HG03060 (cell line): ENCODE data around the gene ALOX12B.
"Not testable (repeated sequence)": the region's sequence is repeated elsewhere in the genome, so short reads cannot be mapped to it uniquely, and the experiment has no call there.

ENCODE experiments used
- ATAC-seq: cut with Tn5 transposase; IDR thresholded peaks from one replicate; pipeline ENCODE4 v1.9.1; 2021; ENCODE audit warnings: low read depth, moderate number of reproducible peaks; ENCODE audit not compliant: unreplicated experiment

Gene ALOX12B

DNA sequence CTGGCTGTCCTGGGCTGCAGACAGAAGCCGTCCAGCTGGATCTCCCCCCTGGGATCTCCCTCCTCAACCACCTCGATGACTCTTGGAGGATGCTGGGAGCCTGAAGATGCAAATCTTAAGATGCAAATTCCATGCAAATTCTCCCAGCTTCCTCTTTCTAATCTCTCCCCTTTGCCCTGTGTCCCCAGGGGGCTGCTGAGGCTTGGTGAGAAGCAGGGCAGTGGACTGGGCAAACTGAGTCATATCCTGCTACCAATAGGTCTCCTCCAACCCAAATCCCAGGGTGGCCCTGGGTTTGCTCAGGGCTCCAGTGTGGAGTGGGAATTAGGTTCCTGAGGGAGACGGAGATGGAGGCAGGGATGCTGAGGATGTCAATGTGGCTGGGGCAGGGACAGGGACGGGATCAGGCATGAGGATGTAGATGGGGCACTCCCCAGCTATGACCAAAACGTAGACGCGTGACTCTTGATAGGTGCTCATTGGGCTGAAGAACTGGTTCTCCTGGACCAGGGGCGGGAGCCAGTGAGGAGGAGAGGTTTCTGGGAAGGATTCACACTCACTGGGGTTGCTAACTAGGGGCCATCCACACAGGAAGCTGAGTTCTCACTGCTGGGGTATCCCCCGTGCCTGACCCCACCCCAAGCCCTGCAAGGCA is 3.6 kb upstream of the ALOX12B start:
- peak; percentile 76 for ATAC-seq

DNA sequence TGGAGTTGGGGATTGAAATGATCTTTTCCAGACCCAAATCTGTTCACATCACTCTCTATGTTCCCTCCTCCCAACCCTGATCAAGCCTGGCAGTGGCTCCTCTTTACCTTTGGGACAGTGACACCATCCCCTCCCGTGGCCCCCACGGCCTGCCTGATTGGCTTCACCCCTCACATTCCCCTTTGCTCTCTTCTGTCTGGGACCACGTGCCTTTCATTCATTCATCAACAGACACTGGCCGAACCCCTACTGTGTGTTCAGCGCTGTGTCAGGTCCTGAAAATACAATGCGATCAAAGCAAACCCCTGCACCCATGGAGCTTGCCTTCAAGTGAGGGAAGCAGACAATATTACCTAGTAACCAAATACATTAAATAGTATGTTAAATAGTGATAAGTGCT is 2.2 kb upstream of the ALOX12B start:
- no peak for ATAC-seq

DNA sequence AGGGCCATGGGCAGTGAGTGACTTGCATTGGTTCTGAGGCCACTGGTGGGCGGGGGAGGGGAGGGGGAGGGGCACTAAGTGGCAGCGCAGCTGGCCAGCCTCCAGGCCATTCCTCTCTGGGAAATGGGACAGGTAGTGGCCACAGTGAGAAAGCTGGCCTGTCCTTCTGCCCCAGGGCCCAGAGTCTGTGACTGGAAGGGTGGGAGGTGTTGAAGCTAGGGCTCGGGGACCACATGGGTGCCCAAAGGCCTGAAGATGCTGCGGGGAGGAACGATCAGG is 375 bp upstream of the ALOX12B start:
- no peak for ATAC-seq

DNA sequence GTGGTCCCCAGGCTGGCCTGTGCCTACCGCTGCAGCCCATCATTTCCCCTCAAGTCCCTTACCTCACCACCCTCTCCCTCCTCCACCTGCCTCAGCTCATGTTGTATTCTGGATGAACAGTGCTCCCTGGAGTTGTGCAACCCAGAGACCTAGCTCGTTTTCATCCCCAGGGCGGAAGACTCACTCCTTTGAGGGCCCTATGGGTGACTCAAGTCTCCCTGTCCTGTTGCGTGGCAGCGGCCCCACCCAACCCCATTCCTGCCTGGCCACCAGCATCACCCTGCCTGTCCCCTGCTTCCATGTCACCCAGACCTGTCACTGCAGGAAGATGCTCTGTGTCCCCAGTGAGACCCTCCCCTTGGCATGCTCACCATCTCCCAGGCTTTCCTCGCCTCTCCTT is 3.3 kb downstream of the ALOX12B start:
- no peak for ATAC-seq

DNA sequence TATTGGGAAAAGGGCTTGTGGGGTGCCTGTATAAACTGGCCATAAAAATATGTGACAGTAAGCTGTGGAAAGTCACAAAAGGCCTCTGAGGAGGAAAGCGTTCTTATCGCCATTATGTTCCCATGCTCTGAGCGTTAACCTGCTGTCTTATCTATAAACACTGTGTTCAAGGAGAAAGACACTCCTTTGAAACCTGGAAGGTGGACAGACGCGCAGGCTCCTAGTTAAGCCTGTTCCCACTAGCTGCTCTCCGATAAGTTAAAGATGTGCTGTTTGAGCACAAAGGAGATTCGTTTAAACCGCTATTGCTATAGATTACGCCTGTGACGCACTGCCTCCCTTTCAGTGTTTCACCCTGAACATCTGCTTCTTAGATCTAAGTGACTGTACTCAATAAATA is 5.2 kb downstream of the ALOX12B start:
- no peak for ATAC-seq

DNA sequence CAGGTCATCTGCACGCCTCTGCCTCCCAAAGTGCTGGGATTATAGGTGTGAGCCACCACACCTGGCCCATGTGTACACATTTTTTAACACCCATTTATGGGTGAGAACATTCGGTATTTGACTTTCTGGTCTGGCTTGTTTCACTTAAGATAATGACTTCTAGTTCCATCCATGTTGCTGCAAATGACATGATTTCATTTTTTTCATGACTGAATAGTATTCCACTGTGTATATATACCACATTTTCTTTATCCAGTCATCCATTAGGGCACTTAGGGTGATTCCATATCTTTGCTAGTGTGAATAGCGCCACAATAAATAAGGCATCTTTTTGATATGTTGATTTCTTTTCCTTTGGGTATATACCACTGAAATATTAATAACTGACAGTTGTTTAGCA is 5.6 kb downstream of the ALOX12B start:
- no peak for ATAC-seq

DNA sequence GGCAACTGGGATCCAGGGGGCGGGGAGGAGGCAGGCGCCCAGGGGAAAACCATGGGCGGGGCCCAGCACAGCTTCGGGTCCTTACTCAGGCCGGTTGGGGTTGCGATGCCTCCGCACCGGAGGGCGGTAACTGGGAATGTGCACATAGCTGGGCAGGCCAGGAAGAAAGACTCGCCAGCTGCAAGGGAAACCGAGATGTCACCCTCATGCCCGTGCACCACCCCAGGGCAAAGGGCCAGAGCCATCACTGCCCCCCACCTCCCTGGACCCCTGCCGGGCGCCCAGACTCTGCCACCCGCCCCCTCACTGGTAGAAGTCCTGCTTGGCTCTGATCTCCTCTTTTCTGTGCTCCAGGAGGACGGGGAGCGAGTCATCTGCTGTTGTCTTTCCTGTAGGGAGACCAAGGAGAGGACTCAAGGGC is 6.7 kb downstream of the ALOX12B start:
- no peak for ATAC-seq

DNA sequence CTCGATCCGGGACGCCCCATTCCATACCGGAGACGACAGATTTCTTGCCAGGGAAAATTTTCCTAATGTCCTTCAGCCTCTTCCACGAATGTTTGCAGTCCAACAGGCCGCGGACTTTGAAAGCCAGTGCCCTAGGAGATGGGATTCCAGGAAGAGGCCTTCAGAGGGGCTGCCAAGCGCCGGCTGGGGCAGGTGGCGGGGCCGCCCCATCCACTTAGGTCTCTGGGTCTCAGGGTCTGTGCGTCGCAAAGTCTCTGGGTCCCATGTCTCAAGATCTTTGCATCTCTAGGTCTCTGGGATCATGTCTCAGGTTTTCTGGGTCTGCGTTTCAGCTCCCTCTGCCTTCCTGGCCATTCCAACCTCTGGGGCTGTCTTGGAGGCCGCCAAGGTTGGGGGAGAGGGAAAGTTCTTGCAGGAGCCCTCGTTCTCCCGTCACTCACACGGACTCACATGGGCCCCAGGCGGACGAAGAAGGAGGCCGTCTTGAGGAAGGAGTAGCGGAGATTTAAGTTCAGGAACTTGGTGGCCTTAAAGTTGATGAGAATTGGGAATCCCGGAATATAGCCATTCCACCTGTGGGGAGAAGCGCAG is 7.2 kb downstream of the ALOX12B start:
- ATAC-seq = no peak

DNA sequence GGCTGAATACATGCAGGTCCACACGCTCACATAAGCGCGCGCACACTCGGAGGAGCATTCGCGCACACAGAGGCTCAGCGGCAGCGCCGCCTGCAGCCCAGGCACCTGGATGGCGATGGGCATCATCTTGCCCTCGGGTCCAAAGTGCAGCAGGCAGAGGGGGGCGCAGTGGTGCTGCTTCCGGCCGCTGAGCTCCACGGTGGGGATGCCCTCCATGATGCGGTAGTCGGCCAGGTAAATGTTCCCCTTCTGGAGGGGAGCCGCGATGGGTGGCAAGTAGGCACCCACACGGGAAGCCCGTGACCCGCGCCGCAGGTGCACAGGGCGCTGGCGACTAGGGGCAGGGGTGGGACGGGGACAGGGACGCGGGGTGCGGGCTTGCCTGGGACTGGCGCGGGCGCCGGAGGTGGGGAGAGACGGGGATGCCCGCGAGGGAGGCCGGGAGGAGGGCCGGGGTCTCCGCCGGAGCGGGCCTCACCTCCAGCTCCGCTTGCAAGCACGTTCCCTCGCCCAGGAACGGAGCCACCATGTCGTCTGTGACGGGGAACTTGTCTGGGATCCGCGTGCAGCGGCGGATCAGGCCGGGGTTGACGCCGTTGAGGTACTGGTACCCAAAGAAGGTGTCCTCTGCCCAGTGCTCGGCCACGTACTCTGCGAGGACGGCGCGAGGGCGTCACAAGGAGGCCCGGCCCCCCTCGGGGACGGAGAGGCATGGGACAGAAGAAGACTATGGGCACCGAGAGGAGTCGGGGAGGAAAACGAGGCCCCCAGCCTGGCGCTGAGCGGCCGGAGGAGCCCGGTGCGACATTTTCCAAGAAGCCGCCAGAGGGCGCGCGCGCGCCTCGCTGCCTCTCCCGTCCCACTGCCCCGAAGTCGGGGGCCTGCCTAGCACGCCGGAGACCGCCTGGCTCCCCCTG is 8.0 kb downstream of the ALOX12B start:
- ATAC-seq = no peak

DNA sequence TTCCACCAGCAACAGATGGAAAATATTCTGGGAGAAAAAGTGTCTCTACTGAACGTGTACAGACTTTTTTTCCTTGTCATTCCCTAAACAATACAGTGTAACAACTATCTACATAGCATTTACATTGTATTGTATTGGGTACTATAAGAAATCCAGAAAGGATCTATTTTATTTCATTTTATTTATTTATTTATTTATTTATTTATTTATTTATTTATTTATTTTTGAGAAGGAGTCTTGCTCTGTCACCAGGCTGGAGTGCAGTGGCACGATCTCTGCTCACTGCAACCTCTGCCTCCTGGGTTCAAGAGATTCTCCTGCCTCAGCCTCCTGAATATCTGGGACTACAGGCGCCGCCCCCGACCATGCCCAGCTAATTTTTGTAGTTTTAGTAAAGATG is 9.6 kb downstream of the ALOX12B start:
- not testable (repeated sequence) for ATAC-seq

DNA sequence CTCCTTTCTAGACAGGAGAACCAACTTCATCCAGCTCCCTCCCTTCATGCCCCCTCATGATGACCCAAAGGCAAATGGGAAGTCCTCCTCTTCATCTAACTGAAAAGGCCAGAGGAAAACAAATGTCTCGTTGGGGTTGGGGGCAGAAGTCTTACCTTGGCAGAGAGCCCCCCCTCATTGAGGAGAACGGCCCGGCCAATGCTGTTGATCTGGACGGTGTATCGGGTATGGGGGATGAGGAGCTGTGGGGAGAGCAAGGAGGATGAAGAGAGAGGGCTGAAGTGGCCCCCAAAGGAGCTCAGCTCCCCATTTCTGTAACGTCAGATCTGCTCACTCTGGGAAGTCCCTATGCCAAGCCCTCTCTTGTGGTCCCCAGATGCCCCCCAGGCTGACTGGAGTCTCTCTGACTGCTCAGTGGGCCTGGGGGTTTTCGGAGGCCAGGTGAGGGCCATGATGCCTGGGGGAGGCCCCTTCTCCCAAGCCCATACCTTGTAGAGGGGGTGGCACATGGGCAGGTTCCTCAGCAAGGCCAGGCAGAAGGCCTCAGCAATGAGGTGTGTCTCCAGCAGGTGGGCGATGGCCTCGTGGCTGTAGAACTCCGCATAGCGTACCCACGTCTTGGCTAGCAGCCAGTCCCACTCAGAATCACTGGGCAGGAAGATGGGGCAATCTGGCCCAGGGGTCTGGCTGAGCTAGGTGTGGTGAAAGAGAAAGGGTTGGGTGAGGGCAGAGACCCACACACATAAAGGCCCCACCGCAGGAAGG is 10.8 kb downstream of the ALOX12B start:
- no peak for ATAC-seq

DNA sequence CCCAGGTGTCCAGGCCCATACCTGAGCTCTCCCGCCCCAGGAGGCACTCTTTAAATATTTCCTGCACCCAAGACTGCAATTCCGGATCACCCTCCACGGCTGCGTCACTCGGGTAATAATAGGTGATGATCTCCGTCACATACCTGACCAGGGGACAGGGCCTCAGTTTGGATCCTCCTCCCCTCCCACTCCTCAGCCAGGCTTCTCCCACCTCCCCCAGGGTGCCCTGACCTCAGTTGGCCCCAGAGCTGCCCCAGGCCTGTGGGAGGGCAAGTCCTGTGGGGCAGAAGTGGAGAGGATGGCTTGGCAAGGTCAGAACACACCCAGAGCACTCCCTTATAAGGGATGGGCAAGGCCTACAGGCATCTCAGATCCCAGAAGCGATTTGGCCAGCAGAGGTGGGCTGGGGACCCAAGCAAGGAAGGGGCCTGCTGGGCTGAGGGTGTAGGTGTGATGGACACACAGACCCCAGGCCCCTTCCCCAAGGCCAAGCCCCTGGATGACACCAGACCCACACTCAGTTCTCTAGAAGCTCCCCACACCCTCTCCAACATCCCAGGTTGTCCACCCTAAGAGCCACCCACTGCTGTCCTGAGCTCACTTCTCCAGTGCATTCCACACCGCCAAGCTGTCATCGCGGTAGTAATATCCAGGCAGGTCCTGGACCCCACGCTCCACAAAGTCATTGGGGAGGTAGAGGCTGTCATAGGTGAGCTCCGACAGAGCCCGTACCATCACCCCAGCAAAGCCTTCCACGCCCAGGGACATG is 11.8 kb downstream of the ALOX12B start:
- ATAC-seq = no peak

DNA sequence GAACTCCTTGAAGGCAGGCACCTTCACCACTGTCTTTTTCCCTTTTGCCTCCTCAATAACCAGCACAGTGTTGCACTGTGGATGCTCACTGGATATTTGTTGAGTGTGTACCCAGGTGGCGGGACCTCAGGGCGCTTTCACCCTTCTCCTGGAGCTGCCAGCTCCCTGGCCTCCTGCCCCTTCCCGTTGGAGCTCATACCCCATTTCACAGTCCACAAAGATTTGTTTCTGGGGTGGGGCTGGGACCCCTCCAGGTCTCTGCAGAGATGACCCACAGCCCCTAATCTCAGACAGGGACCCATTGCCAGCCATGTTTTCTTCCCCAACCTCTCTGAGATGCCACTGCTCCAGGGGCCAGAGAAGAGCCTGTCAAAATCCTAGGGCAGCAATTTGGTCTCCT is 12.4 kb downstream of the ALOX12B start:
- no peak for ATAC-seq

DNA sequence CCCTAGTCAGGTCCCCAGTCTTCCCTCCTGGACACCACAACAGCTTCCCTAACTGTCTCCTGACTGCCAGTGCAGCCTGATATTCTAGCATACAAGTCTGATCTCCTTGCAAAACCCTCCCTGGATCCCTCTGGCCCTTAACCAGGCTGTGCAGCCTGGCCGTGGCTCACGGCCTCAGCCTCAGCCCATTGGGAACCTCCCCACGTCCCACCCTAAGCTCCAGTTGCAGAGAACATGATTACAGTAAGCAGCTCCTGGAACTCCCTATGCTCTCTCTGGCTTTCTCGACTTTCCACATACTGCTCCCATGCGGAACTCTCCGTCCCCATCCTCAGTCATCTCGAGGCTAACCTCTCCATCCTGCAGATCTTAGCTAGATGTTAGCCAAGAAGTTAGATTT is 13.0 kb downstream of the ALOX12B start:
- ATAC-seq = no peak

DNA sequence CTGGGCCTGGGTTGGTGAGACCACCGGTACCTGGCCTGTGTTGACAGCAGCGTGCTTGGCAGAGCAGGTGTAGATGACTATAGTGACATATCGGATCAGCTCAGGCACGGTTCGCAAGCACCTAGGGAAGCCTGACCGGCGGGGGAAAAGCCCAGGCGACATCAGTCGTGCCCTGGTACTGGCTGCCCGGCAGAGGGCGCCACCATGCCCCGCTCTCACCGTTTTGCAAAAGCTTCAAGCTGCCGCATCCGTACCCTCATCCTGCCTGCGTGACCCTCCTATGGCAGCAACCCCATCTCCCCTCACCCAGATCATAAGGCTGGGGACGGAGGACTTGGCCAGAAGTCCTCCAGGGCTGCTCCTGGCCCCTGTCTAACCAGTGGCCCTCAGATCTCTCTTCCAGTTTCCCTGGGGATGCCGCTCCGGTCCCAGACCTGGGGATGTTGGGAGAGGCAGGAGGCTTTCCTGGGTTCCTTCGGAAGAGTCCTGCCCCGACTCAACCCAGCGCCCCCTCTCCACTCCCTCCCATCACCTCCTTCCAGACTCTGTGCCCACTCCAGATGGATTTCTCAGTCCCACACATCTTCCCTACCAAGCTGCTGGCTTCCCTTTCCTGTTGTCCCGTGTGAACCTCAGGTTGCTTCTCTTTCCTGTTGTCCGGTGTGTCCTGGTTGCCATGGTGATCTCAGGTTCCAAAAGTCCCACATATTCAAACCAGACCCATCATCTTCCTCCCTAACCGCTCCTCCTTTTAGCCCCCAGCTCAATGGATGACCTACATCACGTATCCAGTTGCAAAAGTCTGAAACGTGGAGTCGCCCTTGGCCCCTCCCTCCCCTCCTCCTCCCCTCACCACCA is 13.7 kb downstream of the ALOX12B start:
- no peak for ATAC-seq

DNA sequence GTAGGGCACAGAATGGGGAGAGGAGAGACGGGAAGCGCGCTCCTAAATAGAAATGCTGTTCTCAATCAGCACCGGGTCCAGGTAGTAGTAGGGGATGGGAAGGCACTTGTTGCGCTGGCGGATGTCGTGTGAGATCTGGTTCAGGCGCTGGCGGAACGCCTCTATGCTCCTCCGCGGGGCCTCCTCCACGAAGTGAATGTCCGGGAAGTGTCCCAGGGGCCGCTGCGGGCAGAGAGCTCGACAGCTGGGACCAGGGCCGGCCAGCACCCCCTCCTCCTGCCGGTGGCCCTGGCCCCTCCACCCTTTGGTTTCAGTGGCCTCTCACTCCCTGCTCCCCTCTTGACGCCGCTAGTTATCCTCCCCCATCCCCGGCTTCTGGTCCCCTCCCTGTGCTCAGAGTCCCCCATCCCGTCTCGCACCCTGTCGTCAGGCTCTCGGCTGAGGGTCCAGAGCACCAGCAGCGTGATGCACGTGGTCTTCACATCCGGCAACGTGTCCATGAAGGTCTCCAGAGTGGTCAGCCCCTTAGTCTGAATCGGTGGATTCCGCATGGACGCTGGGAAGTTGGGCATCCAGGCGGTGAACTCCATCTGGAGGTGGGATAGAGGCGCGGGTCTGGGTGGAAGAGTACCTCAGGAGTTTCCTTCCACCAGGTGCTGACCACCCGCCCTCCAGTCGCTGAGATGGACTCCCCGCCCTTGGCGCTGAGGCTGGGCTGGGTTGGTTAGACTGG is 14.6 kb downstream of the ALOX12B start:
- ATAC-seq = no peak

DNA sequence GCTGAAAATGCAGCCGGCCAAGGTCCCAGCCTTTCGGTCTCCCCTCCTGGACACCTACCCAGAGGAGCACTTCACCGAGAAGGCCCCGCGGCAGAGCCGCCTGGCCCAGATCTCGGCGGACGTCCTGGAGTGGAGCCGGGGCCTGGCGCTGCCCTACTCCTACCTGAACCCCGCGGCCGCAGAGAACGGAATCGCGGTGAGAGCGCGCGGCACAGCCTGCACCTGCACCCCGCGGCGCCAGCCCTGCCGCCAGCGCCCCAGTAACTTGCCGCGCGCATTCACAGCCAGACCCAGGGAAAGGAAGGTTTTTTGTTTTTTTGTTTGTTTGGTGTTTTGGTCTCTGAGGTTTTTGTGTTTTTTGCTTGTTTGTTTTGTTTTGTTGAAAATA is 15.2 kb downstream of the ALOX12B start:
- ATAC-seq = no peak

DNA sequence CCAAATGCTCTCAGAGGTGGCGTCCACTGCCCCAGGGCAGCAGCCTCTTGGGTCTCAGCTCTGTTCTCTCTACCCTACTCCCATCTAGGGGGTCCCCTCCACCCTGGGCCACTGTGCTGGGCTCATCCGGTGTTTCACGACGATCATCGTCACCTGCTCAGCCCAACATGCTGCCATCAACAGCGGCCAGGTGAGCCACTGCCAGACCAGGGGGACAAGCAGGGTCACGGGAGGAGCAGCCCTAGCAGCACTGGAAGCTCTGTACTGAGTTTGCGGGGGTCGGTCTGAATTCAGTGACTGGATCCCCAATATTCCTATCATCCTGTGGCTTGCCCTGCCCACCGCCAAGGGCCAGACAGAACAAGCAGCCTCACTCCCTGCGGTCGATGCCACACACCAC is 16.0 kb downstream of the ALOX12B start:
- no peak for ATAC-seq

DNA sequence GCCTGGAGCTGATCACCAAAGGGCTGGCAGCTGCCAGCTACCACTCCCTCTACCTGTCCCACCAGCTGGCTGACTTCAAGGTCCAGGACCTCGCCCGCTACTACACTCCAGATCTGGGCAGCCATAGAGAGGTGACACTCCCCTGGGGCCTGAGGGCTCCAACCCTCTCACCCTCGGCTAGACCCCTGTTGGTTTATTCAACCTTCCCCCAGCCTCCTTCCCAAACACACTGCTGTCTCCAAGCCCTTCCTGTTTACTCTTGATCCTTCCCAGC is 18.0 kb downstream of the ALOX12B start:
- ATAC-seq = no peak
